Fibroblast of lung (primary cell): ENCODE data around the gene ACOXL.

ENCODE experiments used
- CTCF ChIP-seq, 2 donors: IDR thresholded peaks in 1 of 2; conservative IDR thresholded peaks in 1 of 2; 1 replicate in 1 of 2; 2 replicates in 1 of 2; pipeline ENCODE4 v1.5.1; 2011 to 2012; ENCODE audit warnings: low read length in 2 of 2, control low read depth in 1 of 2, inconsistent platforms in 1 of 2, low read depth in 1 of 2, mild to moderate bottlenecking in 1 of 2
- EZH2 ChIP-seq: IDR thresholded peaks from 2 replicates; pipeline ENCODE4 v1.5.1; 2012; ENCODE audit warnings: low read length, control low read depth, mild to moderate bottlenecking; ENCODE audit errors: missing control alignments

GRCh38 chr2:110823165-110823564, 90.8 kb downstream of the ACOXL start:
- TF ChIP-seq CTCF (conservative IDR thresholded peaks at IDR 0.05 in 1 of 2, IDR thresholded peaks at IDR 0.05 in 1 of 2; ENCODE audit: low read depth in 1 of 2, low read length in 2 of 2): no peak
- no peak for TF ChIP-seq EZH2
